Upper lobe of left lung (tissue), 6 donors: ENCODE data around the gene GPR137C. TPM values are rescaled to one million over a fixed set of nuclear protein-coding genes. Genes with fewer than 3 reads are reported as not detected.

Experiments
- ATAC-seq, 2 donors: fragments of 200-7000 bp; cut with Tn5 transposase; one replicate each; pipeline ENCODE4 v1.9.1; 2022; ENCODE audit warnings: mild to moderate bottlenecking in 2 of 2, moderate library complexity in 2 of 2; ENCODE audit not compliant: low FRiP score in 2 of 2
- DNase-seq, 2 donors: peaks; one replicate each; pipeline ENCODE4 v3.0.0-alpha.2; 2019 to 2020
- H3K27ac ChIP-seq, 4 donors: fragments of 200-600 bp; sonication (generic); one replicate each; pipeline ENCODE4 v1.5.1; 2016 to 2019
- H3K27me3 ChIP-seq, 4 donors: fragments of 200-600 bp; sonication (generic); one replicate each; pipeline ENCODE4 v1.5.1; 2017 to 2019
- H3K36me3 ChIP-seq, 4 donors: fragments of 200-600 bp; sonication (generic); one replicate each; pipeline ENCODE4 v1.5.1; 2016 to 2019
- H3K4me1 ChIP-seq, 4 donors: fragments of 200-600 bp; sonication (generic); one replicate each; pipeline ENCODE4 v1.5.1; 2018 to 2019
- H3K4me3 ChIP-seq, 4 donors: fragments of 200-600 bp; sonication (generic); one replicate each; pipeline ENCODE4 v1.5.1; 2017 to 2019; ENCODE audit warnings: mild to moderate bottlenecking in 2 of 4, moderate library complexity in 1 of 4
- H3K9me3 ChIP-seq, 4 donors: fragments of 200-600 bp; sonication (generic); one replicate each; pipeline ENCODE4 v1.5.1; 2018 to 2019
- EP300 ChIP-seq, 4 donors: sonication (generic); formaldehyde crosslinking; IDR thresholded peaks; one replicate each; pipeline ENCODE4 v1.5.1; 2017; ENCODE audit warnings: antibody characterized with exemption in 4 of 4, control low read depth in 2 of 4
- POLR2A ChIP-seq, 4 donors: fragments of 450-650 bp; IDR thresholded peaks; one replicate each; pipeline ENCODE4 v1.5.1; 2016 to 2017; ENCODE audit warnings: antibody characterized with exemption in 4 of 4, mild to moderate bottlenecking in 2 of 4
- POLR2AphosphoS5 ChIP-seq, 2 donors: sonication (generic); formaldehyde crosslinking; IDR thresholded peaks; one replicate each; pipeline ENCODE4 v1.5.1; 2017; ENCODE audit warnings: antibody characterized with exemption in 2 of 2
- WGBS, 2 donors: methylation state at CpG; one replicate each; pipeline ENCODE4 v1.1.5; 2017 to 2018; 5-methylcytosine and 5-hydroxymethylcytosine counted together
- total RNA-seq, 6 donors: library from RNA; depleted of rRNA in 4 of 6; stranded (reverse); fragments of >200 nt in 4 of 6; gene quantifications; one replicate each; pipeline versions ENCODE4 v1.1.0 to v1.2.1, GENCODE V29; 2016 to 2021
- TF ChIP-seq, protein P1 (sequence below), 6 experiments: fragments of 450-650 bp in 4 of 6; fragments of 200-600 bp in 2 of 6; sonication (generic) in 2 of 6; IDR thresholded peaks; one replicate each; pipeline ENCODE4 v1.5.1; 2016 to 2019; ENCODE audit warnings: antibody characterized with exemption in 6 of 6
- donor health status: DM: no; HTN: no; CAD: no; lungs with moderate emphysema.
- donor health status: DM: no; HTN: yes; CAD: no; lungs with severe emphysema.

Gene GPR137C
- total RNA-seq, 6 donors from 2014 or later: 0.43 to 1.0 (median 0.63) TPM; not detected in 2

DNA sequence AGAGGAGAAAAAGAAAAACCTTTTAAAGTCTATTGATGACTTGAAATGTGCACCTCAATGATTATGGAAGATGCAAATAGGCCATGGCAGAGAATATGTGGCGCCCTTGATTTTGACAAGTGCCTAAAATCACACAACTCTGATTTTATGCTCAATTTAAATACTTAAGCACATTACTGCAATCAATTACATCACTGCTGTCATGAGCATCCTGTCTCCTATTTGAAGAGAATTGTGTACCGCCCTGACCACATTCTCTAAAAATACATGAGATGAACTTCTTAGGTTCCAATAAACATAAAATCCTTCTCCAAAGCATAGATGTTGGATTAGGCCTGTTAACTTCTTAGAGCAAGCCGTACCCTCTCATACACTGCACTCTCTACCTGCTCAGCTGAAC, 2.0 kb upstream of the GPR137C start:
- WGBS, 2 donors: 88 to 91% methylated on average over 3 of the region's 3 CpGs
- ATAC-seq: no peak
- Histone ChIP-seq H3K4me3 (no peak overlapping the region), H3K36me3 (no peaks in the 10 kb centered on the region), H3K27ac (no peak overlapping the region), H3K27me3 (no peaks in the 10 kb centered on the region), H3K9me3 (no peaks in the 10 kb centered on the region), H3K4me1 (peaks cover 16 to 27% (median 21%) of the 10 kb centered on the region in 4 donors)
- TF ChIP-seq EP300 (IDR thresholded peaks at IDR 0.05): no peak
- no peak for TF ChIP-seq POLR2AphosphoS5 (IDR thresholded peaks at IDR 0.05)
- no peak for TF ChIP-seq POLR2A (IDR thresholded peaks at IDR 0.05)
- TF ChIP-seq, protein P1, sequence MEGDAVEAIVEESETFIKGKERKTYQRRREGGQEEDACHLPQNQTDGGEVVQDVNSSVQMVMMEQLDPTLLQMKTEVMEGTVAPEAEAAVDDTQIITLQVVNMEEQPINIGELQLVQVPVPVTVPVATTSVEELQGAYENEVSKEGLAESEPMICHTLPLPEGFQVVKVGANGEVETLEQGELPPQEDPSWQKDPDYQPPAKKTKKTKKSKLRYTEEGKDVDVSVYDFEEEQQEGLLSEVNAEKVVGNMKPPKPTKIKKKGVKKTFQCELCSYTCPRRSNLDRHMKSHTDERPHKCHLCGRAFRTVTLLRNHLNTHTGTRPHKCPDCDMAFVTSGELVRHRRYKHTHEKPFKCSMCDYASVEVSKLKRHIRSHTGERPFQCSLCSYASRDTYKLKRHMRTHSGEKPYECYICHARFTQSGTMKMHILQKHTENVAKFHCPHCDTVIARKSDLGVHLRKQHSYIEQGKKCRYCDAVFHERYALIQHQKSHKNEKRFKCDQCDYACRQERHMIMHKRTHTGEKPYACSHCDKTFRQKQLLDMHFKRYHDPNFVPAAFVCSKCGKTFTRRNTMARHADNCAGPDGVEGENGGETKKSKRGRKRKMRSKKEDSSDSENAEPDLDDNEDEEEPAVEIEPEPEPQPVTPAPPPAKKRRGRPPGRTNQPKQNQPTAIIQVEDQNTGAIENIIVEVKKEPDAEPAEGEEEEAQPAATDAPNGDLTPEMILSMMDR (IDR thresholded peaks at IDR 0.05): no peak
- DNase-seq: no peak

DNA sequence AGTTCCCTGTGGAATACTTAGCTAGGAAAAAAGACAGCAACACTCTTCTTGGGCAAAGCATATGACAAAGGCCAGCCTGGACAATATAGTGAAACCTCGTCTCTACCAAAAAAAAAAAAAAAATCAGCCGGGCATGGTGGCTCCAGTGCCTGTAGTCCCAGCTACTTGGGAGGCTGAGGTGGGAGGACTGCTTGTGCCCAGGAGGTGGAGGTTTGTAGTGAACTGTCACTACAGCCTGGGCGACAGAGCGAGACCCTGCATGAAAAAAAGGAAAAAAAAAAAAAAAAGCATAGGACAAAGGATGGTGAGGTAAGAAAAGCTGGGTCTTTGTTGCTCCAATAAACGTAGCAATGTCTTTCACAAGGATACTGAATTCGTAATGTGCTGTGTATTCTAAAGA, 1.4 kb upstream of the GPR137C start:
- H3K27me3 ChIP-seq: no peaks in the 10 kb centered on the region
- WGBS, 2 donors: 39 to 52% methylated on average over 6 of the region's 6 CpGs
- no peaks in the 10 kb centered on the region for H3K9me3 ChIP-seq
- H3K27ac ChIP-seq: peak overlapping the region in 2 of 4 donors; percentile 85 to 95
- H3K36me3 ChIP-seq: no peaks in the 10 kb centered on the region
- TF ChIP-seq, protein P1 (IDR thresholded peaks at IDR 0.05): no peak
- TF ChIP-seq POLR2A (IDR thresholded peaks at IDR 0.05): no peak
- TF ChIP-seq POLR2AphosphoS5 (IDR thresholded peaks at IDR 0.05): no peak
- TF ChIP-seq EP300 (IDR thresholded peaks at IDR 0.05): no peak
- ATAC-seq (no peak), DNase-seq (no peak)
- H3K4me1 ChIP-seq: peaks cover 16 to 27% (median 21%) of the 10 kb centered on the region in 4 donors
- peak overlapping the region in 3 of 4 donors; percentile 81 to 88 (median 85) for H3K4me3 ChIP-seq

- peak in 1 of 2 donors; percentile 27 for DNase-seq
- 0 to 2% methylated on average over 8 of the region's 8 CpGs for WGBS, 2 donors
Measured at GRCh38 chr14:52551696-52552062, 957 bp upstream of the GPR137C start.

DNA sequence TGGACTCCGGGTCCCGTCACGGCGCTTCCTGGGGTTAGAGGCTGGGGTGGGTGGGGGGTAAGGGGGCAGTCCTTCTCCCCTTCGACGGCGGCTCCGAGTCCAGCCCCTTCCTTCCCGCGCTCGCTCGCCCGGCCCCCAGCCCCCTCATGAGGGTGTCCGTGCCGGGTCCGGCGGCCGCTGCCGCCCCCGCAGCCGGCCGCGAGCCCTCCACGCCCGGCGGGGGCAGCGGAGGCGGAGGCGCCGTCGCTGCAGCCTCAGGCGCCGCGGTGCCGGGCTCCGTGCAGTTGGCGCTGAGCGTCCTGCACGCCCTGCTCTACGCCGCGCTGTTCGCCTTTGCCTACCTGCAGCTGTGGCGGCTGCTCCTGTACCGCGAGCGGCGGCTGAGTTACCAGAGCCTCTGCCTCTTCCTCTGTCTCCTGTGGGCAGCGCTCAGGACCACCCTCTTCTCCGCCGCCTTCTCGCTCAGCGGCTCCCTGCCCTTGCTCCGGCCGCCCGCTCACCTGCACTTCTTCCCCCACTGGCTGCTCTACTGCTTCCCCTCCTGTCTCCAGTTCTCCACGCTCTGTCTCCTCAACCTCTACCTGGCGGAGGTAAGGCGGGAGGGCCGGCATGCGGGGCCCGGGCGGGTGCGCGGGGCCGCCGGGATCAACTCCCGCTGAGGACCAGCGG, 500 bp downstream of the GPR137C start:
- Histone ChIP-seq H3K4me1 (peaks cover 16 to 27% (median 21%) of the 10 kb centered on the region in 4 donors), H3K27me3 (no peaks in the 10 kb centered on the region), H3K4me3 (peak overlapping the region; percentile 81 to 88 (median 83)), H3K27ac (peak overlapping the region; percentile 61 to 95 (median 86)), H3K9me3 (no peaks in the 10 kb centered on the region), H3K36me3 (no peaks in the 10 kb centered on the region)
- TF ChIP-seq POLR2AphosphoS5 (IDR thresholded peaks at IDR 0.05) (no peak), POLR2A (IDR thresholded peaks at IDR 0.05) (no peak), EP300 (IDR thresholded peaks at IDR 0.05) (no peak)
- TF ChIP-seq, protein P1 (IDR thresholded peaks at IDR 0.05): no peak
- DNase-seq: peak; percentile 38 to 87
- peak; percentile 1 to 53 for ATAC-seq
- WGBS, 2 donors: 1% methylated on average over 20 to 35 of the region's 69 CpGs

More at GRCh38 chr14:52551696-52552062, 957 bp upstream of the GPR137C start:
- H3K4me1 ChIP-seq: peaks cover 16 to 27% (median 21%) of the 10 kb centered on the region in 4 donors
- no peaks in the 10 kb centered on the region for H3K36me3 ChIP-seq
- no peaks in the 10 kb centered on the region for H3K27me3 ChIP-seq
- peak in 1 of 2 donors; percentile 27 for ATAC-seq
- no peaks in the 10 kb centered on the region for H3K9me3 ChIP-seq
- H3K27ac ChIP-seq: peak overlapping the region; percentile 83 to 95 (median 90)
- H3K4me3 ChIP-seq: peak overlapping the region; percentile 35 to 88 (median 83)
- TF ChIP-seq, protein P1 (IDR thresholded peaks at IDR 0.05): no peak
- no peak for TF ChIP-seq EP300 (IDR thresholded peaks at IDR 0.05)
- no peak for TF ChIP-seq POLR2AphosphoS5 (IDR thresholded peaks at IDR 0.05)
- no peak for TF ChIP-seq POLR2A (IDR thresholded peaks at IDR 0.05)
